ENCODE measurements around the gene EVL.
"Not testable (repeated sequence)": the region's sequence is repeated elsewhere in the genome, so short reads cannot be mapped to it uniquely, and the experiment has no call there.

The EVL gene

GRCh38 chr14:100176811-100177327 lies 111.6 kb downstream of the EVL start:
- DNase-seq = no peak

GRCh38 chr14:100178691-100179090 lies 113.5 kb downstream of the EVL start:
- DNase-seq = no peak

GRCh38 chr14:100180671-100181070 lies 115.4 kb downstream of the EVL start:
- DNase-seq = not testable (repeated sequence)

- DNase-seq = peak; percentile 14
Observed at GRCh38 chr14:100181876-100182551, 116.8 kb downstream of the EVL start.

GRCh38 chr14:100187247-100187833 lies 122.1 kb downstream of the EVL start:
- no peak for DNase-seq

- no peak for DNase-seq
Observed at GRCh38 chr14:100188392-100189030, 123.3 kb downstream of the EVL start.

- DNase-seq = no peak
Observed at GRCh38 chr14:100190126-100190525, 124.9 kb downstream of the EVL start.

- DNase-seq = no peak
Observed at GRCh38 chr14:100191584-100192249, 126.5 kb downstream of the EVL start.

GRCh38 chr14:100192250-100192671 lies 127.0 kb downstream of the EVL start:
- DNase-seq = no peak

GRCh38 chr14:100192672-100193416 lies 127.6 kb downstream of the EVL start:
- peak; percentile 98 for DNase-seq

Data from fibroblast of skin of abdomen (primary cell).